Stimulated activated CD8-positive, alpha-beta memory T cell treated with anti-CD3 and anti-CD28 coated beads, Interleukin-15, amount 100 ng/mL, for 4 hours (primary cell): Measurements from ENCODE around the gene AMDHD2.
"Not testable (repeated sequence)": the region's sequence is repeated elsewhere in the genome, so short reads cannot be mapped to it uniquely, and the experiment has no call there.

Experiments used
- DNase-seq, 2 donors: peaks; one replicate each; pipeline ENCODE4 v3.0.0-alpha.2; 2020; ENCODE audit warnings: low read depth in 2 of 2

AMDHD2 gene

DNA sequence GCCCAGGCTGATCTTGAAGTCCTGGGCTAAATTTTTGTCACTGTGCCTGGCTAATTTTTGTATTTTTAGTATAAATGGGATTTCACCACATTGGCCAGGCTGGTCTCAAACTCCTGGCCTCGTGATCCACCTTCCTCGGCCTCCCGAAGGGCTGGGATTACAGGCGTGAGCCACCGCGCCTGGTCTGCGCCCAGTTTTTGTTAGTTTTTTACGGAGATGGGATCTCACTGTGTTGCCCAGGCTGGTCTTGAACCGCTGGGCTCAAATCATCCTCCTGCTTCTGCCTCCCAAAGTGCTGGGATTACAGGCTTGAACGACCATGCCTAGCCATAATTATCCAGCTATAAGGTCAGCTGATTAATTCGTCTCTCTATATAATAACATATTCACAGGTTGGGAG lies 13.7 kb downstream of the AMDHD2 start:
- DNase-seq, result no peak

DNA sequence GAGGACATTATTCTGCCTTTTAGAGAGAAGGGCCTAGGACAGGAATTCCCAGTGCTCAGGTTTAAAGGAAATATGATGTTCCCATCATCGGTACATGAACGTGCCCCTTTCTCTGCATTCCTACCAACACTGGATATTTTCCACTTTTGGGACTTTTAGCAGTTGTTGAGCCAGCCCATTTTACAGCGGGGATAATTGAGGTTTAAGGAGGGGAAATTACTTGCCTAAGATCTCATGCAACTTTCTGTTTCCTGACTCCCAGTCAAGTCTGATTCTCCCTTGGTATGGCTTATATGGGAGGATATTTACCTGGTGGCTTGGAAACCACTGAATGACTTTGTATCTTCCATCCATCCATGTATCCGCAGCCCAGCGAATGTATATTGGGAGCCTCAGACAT lies 14.2 kb downstream of the AMDHD2 start:
- not testable (repeated sequence) for DNase-seq

DNA sequence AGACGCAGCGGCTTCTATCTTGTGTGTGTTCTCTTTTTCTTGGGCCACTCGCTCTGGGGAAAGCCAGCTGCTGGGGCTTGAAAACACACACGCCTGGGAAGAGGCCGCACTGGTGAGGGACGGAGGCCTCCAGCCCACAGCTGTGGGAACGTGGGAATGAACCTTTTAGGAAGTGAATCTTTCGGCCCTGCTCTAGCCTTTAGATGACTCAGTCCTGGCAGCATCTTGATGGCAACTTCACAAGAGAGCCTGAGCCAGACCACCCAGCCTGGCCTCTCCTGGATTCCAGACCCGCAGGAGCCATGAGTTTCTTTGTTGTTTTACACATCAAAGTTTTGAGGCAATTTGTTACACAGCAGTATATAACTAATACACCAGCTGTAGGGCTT lies 15.4 kb downstream of the AMDHD2 start:
- no peak for DNase-seq

DNA sequence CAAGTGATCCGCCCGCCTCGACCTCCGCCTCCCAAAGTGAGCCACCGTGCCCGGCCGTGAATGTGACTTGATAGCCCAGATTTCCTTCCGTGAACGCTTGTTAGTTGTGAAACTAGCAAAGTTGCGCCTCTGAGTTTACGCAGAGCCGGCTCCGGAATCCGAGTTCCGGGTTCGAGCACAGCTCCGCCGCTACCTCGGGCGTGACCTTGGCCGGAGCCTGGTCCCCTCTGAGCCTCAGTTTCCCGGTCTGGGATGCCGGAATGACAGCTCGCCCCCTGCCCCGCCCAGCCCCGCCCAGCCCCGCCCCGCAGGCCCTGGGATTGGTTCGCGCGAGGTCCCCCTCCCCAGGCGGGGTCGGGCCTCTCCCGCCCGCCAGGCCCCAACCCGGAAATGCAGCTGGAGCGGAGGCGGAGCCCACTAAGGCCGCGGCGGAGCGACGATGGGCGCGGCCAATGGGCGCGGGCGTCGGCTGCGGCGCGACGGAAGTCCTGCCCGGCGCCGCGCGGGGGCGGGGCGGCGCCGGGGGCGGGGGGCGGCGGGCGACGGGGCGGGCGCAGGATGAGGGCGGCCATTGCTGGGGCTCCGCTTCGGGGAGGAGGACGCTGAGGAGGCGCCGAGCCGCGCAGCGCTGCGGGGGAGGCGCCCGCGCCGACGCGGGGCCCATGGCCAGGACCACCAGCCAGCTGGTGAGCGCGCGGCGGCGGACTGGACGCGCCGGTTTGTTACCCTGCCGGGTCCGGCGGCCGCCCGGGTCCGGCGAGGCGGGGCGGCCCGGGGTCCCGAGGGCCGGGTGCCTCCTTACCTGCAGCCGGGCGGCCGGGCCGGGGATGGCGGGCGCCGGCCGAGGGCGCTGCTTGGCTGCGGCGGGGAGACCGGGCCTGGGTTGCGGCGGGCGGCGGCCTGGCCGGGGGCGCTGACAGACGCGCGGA lies 17.5 kb downstream of the AMDHD2 start, which contains the start of gene PDPK1:
TSS of gene PDPK1 (plus strand) at position 571 of the 929 bp plus-strand sequence. CDS start at position 663, 92 bp downstream.
- peak; percentile 87 to 93 for DNase-seq

DNA sequence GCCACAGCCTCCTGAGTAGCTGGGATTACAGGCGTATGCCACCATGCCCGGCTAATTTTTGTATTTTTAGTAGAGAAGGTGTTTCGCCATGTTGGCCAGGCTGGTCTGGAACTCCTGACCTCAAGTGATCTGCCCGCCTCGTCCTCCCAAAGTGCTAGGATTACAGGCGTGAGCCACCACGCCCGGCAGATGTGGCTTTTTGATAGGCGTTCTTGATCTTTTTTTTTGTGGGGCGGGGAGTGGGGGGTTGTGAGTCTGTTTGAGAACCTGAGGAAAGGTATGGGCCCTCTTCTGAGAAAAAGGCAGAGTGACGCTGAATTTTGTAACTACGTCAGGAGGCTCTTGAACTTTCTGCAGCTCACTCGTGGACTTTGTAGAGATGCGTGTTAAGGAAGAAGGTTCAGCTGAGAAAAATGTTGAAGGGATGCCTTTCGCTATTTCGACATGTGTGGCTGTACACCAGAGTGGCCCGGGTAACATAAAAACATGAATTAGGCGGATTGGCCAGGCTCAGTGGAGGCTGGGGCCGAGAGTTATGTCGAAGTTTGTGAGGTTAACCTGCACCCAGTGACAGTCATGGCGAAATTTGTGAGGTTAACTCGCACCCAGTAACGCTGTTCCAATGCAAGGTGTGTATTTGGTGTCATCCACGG lies 19.1 kb downstream of the AMDHD2 start:
- DNase-seq, result not testable (repeated sequence)

DNA sequence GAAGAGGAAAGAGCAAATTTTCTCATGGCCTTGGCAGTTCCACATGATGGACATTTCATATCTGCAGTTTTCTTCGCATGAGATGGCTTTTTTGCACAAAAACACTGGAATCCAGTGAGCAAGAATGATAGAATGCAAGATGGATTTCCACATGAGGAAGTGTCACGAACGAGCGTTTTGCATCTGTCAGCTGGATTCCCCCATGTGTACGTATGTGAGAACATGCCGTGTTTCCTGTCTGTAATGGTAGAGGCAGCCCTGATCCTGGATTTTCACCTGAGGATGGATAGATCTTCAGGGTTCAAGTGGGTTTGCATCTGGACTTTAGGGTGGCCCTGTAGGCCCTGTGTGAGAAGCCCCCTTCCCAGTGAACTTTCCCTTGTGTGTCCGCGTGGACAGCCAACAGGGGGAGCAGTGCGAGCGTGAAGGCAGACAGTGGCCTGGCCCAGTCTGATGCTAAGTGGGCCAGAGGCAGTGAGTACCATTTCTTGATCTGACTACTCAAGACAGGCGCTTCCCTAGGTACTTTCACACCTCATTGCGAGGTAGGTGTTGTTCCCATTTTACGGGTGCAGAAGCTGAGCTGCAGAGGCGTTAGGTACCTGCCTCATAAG lies 19.8 kb downstream of the AMDHD2 start:
- DNase-seq, result not testable (repeated sequence)

DNA sequence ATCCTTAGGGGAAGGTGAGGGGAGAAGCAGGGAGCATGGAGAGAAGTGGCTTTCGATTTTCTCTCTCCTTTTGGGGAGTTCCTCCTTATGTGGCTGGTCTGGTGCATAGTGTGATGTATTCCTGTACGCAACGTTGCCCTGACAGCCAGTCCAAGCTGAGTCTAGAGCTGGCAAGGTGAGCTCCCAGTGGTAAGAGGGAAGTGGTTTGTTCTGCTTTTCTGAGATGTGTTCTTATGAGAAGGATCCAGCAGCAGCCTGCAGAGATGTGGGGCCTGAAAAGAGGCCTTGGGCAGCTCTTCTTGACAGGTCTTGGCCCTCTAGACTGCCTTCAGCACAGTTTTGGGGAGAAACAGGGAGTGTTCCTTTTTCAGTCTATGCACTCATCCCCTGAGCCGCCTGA lies 20.7 kb downstream of the AMDHD2 start:
- not testable (repeated sequence) for DNase-seq

DNA sequence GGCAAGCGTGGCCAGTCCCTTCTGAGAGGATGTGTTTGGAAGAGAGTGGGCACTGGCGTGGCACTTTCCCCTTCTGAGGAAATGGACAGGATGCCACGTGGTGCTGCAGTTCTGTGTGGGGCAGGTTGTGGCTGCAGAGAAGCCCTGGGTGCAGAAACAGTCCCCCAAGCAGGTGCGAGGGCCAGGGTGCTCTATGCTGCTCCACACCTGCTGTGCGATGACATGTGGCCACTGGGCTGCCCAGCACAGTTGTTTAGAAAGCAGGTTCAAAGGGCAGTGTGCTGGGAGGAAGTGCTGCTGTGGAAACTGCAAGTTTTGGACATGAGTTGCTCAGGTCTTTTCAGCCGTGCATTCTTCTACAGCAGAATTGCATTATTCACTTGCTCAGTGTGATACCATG lies 21.2 kb downstream of the AMDHD2 start:
- DNase-seq, result not testable (repeated sequence)

DNA sequence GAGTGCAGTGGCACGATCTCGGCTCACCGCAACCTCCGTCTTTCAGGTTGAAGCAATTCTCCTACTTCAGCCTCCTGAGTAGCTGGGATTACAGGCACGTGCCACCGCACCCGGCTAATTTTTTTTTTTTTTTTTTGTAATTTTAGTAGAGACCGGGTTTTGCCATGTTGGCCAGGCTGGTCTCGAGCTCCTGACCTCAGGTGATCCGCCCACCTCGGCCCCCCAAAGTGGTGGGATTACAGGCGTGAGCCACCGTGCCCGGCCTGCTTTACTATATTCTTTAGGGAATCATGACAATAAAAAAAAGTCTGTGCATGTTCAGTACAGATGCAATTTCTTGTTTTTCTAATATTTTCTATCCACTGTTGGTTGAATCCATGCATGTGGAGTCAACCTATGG lies 23.6 kb downstream of the AMDHD2 start:
- DNase-seq, result not testable (repeated sequence)

DNA sequence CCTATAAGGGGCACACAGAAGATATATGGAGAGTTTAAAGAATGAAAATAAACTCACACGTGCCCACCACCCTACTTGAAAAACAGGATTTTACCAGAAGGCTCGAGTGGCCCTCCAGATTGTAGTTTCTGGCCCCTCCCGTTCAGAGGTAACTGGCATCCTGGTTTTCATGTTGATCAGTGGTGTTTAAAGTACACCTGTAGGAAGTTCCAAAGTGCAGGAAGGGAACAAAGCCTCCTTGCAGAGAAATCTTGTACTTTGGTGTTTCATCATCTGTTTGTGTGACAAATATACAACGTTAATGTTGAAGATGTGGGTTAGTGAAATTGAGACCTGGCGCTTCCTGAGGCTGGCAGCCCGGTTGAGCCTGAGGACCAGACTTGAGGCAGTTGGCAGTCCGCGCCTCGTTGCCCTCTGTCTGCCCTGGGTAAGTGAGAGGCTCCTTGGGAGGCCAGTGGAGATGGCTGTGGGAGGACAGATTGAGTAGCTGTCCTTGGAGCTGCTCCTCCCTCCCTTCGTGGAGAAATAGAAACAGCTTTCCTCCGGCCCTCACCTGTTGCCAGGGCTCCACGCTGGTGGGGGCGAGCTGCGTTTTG lies 30.2 kb downstream of the AMDHD2 start:
- DNase-seq, result not testable (repeated sequence)

DNA sequence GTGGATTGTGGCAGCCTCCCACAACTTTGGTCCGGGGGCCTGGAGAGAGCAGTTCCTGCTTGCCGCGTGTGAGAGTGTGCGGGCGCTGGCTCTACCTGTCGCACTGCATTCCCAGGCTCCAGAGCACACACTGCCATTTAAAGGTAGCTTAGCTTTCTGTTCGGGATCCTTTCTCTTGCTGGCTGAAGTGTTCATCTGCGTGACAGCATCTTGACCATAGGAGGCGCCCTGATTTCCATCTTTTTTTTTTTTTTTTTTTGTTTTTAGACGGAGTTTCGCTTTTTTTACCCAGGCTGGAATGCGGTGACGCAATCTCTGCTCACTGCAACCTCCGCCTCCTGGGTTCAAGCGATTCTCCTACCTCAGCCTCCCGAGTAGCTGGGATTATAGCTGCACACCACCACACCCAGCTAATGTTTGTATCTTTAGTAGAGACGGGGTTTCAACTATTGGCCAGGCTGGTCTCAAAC lies 31.3 kb downstream of the AMDHD2 start:
- DNase-seq, result not testable (repeated sequence)

DNA sequence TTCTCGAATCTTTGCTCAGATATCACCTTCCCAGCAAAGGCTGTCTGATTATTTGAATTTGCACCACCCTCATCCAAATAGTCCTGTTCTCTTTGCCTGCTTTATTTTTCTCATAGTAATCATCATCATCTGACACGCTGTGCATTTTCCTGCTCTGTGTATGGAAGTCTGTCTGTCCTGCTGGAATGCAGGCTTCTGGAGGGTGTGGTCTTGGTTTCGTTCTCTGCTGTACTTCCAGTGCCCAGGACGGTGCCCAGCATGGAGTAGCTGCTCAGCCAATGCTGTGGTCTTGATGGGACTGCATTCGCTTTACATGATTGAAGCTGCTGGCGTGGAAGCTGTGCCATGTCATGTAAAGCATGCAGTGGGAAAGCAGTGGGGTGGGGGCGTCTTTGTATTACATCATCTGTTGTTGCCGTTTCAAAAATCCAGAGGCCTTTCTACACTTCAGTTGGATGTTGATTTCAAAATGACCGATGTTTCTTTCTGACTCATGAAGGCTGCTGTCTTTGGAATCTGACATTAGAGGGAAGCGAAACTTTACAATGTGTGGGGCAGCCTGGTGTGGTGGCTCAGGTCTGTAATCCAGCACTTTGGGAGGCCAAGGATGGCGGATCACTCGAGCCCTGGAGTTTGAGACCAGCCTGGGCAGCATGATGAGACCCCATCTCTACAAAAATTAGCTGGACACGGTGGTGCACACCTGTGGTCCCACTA lies 34.7 kb downstream of the AMDHD2 start:
- not testable (repeated sequence) for DNase-seq

DNA sequence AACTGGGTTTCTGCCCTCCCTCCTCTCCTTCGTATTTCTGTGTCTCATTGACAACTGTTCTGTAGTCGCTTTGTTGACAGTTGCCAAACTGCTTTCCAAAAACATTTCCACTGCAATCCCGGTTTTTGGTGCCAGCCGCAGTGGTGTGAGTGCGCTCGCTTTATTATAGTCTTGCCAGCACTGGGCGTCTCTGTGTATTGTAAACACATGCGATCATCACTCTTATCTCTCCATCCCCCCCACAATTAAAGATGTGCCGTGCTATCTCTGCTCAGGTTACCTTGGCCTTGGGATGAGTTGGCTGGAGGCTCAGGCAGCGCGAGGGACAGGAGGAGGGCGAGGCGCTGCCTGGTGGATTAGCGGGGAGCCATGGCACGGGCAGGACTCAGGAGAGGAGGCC lies 37.0 kb downstream of the AMDHD2 start:
- not testable (repeated sequence) for DNase-seq

DNA sequence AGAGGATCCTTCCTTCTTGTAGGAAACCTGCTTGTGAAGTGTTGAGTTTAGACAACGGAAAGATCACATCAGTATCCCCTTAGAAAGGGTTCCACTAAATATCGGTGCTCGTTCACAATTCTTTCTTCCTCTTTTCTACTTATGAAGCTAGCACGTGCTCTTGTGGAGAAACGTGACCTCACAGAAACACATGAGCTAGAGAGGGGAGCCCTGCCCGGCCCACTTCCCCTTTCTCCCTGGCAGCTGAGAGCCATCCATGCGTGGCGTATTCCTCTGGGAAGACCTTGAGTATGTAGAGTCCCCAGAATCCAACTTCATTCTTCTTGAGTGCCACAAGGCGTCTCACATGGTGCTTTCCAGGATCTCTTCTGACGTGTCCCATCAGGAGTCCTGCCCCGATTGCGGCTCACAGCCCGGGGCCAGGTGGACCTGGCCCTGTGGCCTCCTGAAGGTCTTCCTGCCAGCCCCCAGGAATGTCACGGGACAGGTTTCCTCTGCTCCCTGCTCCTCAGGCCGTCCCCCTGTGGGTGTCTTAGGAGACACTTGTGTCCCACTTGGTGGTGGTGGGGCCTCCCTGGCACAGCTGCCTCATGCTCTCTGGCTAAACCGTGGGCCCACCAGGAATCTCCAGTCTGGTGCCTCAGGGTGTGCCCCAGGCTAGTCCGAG lies 40.1 kb downstream of the AMDHD2 start:
- not testable (repeated sequence) for DNase-seq

DNA sequence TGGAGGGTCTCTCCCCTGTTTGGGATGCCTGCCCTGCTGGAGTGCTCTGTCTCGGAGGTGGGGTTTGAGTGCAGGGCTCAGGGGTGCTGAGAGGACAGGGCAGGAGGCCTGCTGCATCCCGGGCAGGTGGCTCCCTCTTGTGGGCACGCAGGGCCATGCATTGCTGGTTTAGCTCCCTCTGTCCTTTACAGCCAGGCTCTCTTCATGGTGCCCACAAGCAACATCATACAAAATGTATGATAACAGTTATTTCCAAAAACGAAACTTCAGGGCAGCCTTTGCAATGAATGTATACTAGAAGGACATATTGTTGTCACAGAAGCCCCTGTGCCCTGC lies 40.6 kb downstream of the AMDHD2 start:
- DNase-seq, result peak in 1 of 2 donors; percentile 51

DNA sequence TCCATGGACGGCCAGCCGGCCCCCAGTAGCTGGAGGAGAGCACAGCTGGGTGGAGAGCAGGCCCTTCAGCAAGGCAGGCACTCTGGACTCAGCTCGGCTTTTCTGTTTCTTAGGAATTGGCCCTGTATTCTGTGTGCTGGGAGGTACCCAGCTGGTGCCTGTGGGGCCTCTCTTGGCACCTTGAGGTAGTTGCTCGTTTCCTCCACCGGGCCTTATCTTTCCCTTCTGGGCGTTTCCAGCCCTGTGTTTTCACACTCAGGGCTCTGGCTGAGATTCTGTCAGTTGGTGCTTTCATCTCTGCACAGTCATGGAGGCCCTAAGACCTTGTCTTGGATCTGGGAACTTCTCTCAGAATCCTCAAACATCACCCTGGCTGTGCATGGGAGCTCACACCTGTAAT lies 47.3 kb downstream of the AMDHD2 start:
- DNase-seq, result not testable (repeated sequence)

DNA sequence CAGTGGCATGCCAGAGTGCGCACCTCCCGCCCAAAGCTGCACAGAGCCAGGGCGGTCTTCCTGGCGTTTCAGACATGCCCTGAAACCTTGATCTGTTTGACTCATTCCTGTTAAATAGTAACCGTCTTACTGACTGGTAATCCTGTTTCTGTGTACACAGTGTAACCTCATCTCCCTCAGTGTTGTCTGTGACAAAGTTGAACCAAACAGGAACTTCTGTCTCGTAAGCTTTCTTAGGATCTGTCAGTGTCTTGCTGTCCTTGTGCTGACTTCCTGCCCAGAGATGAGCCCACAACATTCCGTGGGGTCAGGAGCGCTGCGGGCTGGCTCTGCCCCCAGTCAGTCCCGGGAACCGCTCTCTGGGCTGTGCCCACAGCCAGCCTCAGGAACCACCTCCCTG lies 48.4 kb downstream of the AMDHD2 start:
- DNase-seq, result not testable (repeated sequence)

DNA sequence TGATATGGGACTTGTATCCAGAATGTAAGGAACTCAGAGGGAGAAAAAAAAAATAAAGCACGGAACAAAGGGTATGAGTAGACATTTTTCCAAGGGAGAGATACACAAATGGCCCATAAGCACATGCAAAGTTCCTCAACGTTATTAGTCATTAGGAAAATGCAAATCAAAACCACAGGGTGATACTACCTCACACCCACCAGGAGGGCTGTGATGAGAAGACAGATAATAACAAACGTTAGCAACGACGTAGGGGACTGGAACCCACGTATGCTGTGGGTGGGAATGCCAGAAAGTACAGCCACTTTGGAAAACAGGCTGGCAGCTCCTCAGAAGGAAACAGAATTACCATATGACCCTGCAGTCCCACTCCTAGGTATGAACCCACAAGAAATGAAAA lies 52.5 kb downstream of the AMDHD2 start:
- DNase-seq, result not testable (repeated sequence)

DNA sequence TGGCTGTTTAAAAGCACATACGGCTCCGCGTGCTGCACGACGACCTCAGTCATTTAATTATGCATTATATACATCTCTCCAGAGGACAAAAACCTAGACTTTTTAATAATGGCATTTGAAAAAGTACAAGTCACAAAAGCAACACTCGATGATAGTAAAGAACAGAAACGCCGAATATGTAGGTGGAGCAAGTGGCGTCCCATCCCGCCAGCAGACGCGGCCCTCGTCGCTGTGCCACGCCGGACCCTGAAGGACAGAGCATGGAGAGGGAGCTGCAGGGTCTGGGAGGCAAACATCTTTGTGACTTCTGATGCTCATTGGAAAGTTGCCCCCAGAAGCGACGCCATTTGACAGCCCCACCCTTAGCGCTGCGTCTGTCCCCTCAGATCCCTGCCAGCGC lies 55.7 kb downstream of the AMDHD2 start:
- DNase-seq, result not testable (repeated sequence)

DNA sequence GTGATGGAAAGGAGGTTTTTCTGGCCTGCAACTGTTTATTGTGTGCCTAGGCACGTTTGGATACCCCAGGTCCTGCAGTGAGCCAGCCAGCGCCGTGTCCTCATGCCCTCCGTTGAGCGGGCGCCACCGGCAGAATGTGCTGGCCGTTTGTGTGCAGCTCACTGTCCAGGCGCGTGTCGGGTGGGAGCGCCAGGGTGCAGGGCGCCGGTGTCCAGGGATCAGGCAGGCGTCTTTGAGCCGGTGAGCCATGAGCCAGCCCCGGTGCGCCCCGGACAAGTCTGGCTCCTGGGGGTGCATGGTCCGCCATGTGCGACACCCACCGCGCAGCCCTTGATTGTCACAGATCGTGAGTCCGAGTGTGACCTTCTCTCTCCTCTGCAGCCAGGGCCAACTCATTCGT lies 56.9 kb downstream of the AMDHD2 start:
- DNase-seq, result not testable (repeated sequence)

DNA sequence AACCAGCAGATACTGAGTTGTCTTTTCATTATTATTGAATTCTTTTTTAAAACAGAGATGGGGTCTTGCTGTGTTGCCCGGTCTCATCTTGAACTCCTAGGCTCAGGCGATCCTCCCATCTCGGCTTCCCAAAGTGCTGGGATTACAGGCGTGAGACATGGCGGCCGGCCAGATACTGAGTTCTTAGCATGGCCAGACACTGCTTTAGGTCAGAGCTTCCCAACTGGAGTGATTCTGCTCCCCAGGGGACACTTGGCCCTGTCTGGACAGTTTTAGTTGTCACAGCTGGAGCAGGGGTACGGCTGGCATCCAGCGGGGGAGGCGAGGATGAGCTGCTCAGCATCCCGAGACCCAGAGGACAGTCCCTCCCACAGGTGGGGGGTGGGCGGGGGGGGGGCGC lies 58.7 kb downstream of the AMDHD2 start:
- not testable (repeated sequence) for DNase-seq
